ENCODE results near the gene RLIM. TPM values are rescaled to one million over a fixed set of nuclear protein-coding genes. Genes with fewer than 3 reads are reported as not detected.
"Not testable (repeated sequence)": the region's sequence is repeated elsewhere in the genome, so short reads cannot be mapped to it uniquely, and the experiment has no call there.

Gene RLIM
- polyA plus RNA-seq = 10 to 100 TPM in 1 of 3 donors, 1 to 10 TPM in 2; 3.5 to 10.3 (median 9.2) TPM

- WGBS, 3 donors = 0 to 39% (median 0%) methylated on average over 42 to 66 of the region's 66 CpGs
- H3K27ac ChIP-seq (ENCODE audit: low read depth, low read length) = peak within 1 kb of the TSS; percentile 97
Measured at GRCh38 chrX:74614093-74614909, at the start of gene RLIM. Gene RLIM, minus strand, starts transcription at chrX:74614624. Its CDS starts 18,647 bp downstream, at chrX:74595977.

- WGBS, 3 donors = 29 to 62% (median 61%) methylated on average over 4 to 6 of the region's 6 CpGs
Measured at GRCh38 chrX:74656079-74656745, 41.8 kb upstream of the RLIM start.

GRCh38 chrX:74654953-74655352, 40.5 kb upstream of the RLIM start:
- WGBS, 3 donors = 87 to 94% (median 92%) methylated on average over 2 to 4 of the region's 4 CpGs
- H3K27ac ChIP-seq (ENCODE audit: low read depth, low read length) = not testable (repeated sequence)

More at GRCh38 chrX:74656079-74656745, 41.8 kb upstream of the RLIM start:
- H3K27ac ChIP-seq (ENCODE audit: low read depth, low read length) = no peak overlapping the region

GRCh38 chrX:74636749-74637314, 22.4 kb upstream of the RLIM start:
- no peak overlapping the region for H3K27ac ChIP-seq (ENCODE audit: low read depth, low read length)
- 71 to 90% (median 82%) methylated on average over 8 to 9 of the region's 9 CpGs for WGBS, 3 donors

GRCh38 chrX:74613370-74614092, 893 bp downstream of the RLIM start:
- peak overlapping the region; percentile 97 for H3K27ac ChIP-seq (ENCODE audit: low read depth, low read length)
- WGBS, 3 donors = 0 to 24% (median 1%) methylated on average over 14 to 15 of the region's 15 CpGs

- no peak overlapping the region for H3K27ac ChIP-seq (ENCODE audit: low read depth, low read length)
- 86 to 95% (median 95%) methylated on average over 12 of the region's 12 CpGs for WGBS, 3 donors
Measured at GRCh38 chrX:74606799-74607198, 7.6 kb downstream of the RLIM start.

- no peak overlapping the region for H3K27ac ChIP-seq (ENCODE audit: low read depth, low read length)
Measured at GRCh38 chrX:74606342-74606741, 8.1 kb downstream of the RLIM start.

- H3K27ac ChIP-seq (ENCODE audit: low read depth, low read length) = no peak overlapping the region
- WGBS, 3 donors = 77 to 91% (median 90%) methylated on average over 2 of the region's 2 CpGs
Measured at GRCh38 chrX:74603040-74603439, 11.4 kb downstream of the RLIM start.

GRCh38 chrX:74602142-74602541, 12.3 kb downstream of the RLIM start:
- WGBS, 3 donors = 83 to 99% (median 93%) methylated on average over 8 of the region's 8 CpGs
- H3K27ac ChIP-seq (ENCODE audit: low read depth, low read length) = no peak overlapping the region

GRCh38 chrX:74593593-74593992, 20.8 kb downstream of the RLIM start:
- 41 to 73% (median 43%) methylated on average over 2 of the region's 2 CpGs for WGBS, 3 donors

GRCh38 chrX:74585766-74586165, 28.7 kb downstream of the RLIM start:
- H3K27ac ChIP-seq (ENCODE audit: low read depth, low read length) = no peak overlapping the region
- 87 to 92% (median 91%) methylated on average over 2 of the region's 2 CpGs for WGBS, 3 donors

More at GRCh38 chrX:74593593-74593992, 20.8 kb downstream of the RLIM start:
- H3K27ac ChIP-seq (ENCODE audit: low read depth, low read length) = no peak overlapping the region

GRCh38 chrX:74579597-74580198, 34.7 kb downstream of the RLIM start:
- 50 to 83% (median 62%) methylated on average over 3 of the region's 3 CpGs for WGBS, 3 donors

GRCh38 chrX:74578137-74578536, 36.3 kb downstream of the RLIM start:
- 90 to 95% (median 94%) methylated on average over 3 of the region's 3 CpGs for WGBS, 3 donors
- H3K27ac ChIP-seq (ENCODE audit: low read depth, low read length) = no peak overlapping the region

More at GRCh38 chrX:74579597-74580198, 34.7 kb downstream of the RLIM start:
- no peak overlapping the region for H3K27ac ChIP-seq (ENCODE audit: low read depth, low read length)

GRCh38 chrX:74557378-74557777, 57.0 kb downstream of the RLIM start:
- WGBS, 3 donors = 79 to 94% (median 87%) methylated on average over 2 of the region's 2 CpGs
- no peak overlapping the region for H3K27ac ChIP-seq (ENCODE audit: low read depth, low read length)

- no peak overlapping the region for H3K27ac ChIP-seq (ENCODE audit: low read depth, low read length)
- WGBS, 3 donors = 39 to 74% (median 66%) methylated on average over 2 of the region's 2 CpGs
Measured at GRCh38 chrX:74551934-74552333, 62.5 kb downstream of the RLIM start.

GRCh38 chrX:74550295-74550802, 64.1 kb downstream of the RLIM start:
- no peak overlapping the region for H3K27ac ChIP-seq (ENCODE audit: low read depth, low read length)
- 15 to 21% (median 15%) methylated on average over 24 of the region's 24 CpGs for WGBS, 3 donors

- no peak overlapping the region for H3K27ac ChIP-seq (ENCODE audit: low read depth, low read length)
- whole genome bisulfite sequencing, 3 donors = 70 to 93% (median 92%) methylated on average over 1 of the region's 1 CpG
Measured at GRCh38 chrX:74546984-74547383, 67.4 kb downstream of the RLIM start.
